Stimulated activated CD4-positive, alpha-beta T cell treated with anti-CD3 and anti-CD28 coated beads, Interleukin-12 subunit alpha, Interleukin-12 subunit beta, amount 100 ng/mL, for 48 hours (primary cell): Measurements from ENCODE around the gene KCNK1.

Source experiments
- DNase-seq, 3 donors: peaks; one replicate each; pipeline ENCODE4 v3.0.0-alpha.2; 2020; ENCODE audit warnings: low read depth in 2 of 3, low spot score in 1 of 3

The KCNK1 gene

DNA sequence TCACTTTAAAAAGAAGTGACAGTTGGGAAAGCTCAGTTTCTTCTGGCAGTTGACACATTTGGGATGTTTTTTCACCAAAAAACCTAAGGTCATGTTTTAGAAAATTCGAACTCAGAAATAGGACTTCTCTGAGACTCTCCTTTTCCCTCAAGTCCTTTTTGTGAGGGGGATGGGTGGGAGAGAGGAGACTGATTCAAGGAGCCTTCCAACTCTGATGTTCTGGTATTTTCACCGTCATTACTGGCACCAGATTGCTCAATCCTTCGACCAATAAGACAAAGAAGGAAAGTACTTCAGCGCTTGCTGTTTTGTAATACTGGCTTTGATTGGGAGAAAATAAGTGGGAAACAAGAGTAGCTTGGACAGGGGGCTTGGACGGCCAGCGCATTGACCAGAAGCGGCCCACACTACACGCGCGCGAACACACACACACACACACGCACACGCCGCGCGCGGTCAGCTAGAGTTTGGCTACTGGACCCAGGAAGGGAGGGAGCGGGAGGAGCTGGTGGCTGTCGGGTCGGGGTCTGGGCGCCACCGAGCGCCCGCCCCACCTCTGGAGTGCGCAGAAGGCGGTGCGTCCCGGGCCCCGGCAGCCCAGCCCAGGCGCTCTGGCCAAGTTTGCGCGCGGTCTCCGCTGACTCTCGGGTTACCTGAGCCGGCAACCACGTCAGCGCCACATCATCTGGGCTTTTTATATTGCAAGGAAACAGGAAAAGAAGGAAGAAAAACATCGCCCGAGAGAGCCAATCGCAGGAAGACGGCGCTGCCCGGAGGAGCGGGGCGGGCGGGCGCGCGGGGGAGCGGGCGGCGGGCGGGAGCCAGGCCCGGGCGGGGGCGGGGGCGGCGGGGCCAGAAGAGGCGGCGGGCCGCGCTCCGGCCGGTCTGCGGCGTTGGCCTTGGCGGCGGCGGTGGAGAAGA, at the start of gene KCNK1:
Gene KCNK1 (plus strand): TSS at position 855 of the 921 bp plus-strand sequence. CDS start 66 bp downstream, at position 921.
- DNase-seq, result no peak

DNA sequence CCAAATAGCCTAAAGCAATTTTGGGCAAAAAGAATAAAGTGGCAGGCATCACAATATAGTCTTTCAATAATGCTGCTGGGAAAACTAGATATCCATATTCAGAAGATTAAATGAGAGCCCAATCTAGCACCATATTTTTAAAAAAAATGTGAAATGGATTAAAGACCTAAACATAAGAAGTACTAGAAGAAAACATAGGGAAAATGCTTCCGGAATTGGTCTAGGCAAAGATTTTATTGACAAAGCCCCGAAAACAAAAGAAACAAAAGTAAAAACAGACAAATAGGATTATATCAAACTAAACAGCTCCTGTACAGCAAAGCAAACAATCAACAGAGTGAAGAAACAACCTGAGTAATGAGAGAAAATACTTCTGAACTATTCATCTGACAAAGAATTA, 48.6 kb upstream of the KCNK1 start:
- DNase-seq, result no peak

DNA sequence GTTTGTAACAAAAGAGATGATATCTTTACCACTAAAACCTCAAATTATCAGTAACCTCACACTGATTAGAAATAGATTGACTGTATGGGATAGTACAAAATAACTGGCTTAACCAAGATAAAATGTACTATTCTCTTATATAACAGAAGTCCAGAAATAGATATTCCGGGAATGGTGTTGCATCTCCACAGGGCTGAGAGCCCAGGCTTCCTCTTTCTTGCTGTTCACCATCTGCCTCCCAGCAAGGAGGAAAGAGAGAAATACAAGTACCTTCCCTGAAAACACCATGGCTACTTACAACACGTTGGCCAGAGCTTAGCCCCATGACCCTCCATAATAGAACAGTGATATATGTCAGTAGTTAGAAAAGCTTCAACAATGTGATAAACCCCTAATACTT, 47.0 kb upstream of the KCNK1 start:
- DNase-seq, result no peak

DNA sequence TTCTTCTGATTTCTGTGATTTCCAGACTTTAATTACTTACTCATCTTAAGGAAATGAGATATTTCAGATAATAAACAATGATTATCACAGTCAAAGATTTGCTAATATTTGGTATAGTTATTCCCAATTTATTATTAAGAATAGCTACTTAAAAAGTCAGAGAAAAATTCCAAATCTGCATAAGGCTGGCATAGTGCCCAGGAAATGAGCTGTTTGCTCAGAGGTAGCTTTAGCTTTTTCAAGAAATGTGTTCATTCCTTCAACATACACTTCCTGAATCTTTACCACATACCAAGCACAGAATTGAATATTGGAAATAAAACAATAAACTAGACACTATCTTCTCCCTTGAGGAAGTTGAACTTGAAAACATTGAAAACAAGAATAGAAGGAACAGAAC, 44.3 kb upstream of the KCNK1 start:
- no peak for DNase-seq

DNA sequence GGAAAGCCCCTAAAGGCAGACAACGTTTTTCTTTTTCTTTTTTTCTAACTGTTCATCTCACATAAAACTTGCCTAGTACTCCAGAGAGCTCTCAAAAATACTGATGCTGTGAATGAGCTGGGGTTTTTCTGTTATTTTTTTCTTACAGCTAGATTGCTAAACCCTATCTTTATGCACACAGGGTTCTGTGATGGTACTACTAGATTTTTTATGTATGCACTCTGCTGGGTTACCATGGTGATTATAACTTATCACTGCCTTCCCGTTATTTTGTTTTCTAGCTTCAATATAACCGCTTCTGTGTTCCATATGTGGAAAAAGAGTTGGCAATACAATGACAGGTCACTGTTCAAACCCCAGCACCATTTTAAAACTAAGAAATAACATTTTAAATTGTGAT, 43.7 kb upstream of the KCNK1 start:
- DNase-seq, result no peak

DNA sequence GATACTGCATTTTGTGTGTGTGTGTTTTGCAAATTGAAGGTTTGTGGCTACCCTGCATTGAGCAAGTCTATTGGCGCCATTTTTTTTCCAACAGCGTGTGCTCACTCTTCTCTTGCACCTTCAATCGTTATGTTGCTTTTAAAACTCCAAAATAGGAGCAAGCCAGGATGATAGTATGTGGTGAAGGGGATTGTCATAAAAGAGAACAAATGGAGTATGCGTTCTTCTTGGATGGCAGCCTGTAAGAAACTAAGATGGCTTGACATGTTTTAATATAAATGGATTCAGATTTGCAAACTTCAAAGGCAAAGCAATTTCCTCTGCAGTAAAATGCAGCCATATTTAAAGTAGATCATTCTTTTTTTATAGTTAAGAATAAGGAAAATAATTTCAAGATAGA, 43.2 kb upstream of the KCNK1 start:
- no peak for DNase-seq

DNA sequence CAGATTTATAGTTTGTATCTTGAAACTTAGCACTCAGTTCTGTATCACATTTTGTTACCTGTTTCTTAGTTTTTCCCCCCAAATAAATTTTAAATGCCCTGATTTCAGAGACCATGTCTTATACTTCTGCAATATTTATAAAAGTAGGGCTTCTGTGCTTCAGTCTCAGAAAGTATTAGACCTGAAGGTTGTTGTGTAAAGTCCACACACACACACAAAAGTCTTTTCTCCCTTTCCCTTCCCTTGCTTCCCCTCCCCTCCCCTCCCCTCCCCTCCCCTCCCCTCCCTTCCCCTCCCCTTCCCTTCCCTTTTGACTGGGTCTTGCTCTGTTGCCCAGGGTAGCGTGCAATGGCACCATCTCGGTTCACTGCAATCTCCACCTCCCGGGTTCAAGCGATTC, 41.0 kb upstream of the KCNK1 start:
- no peak for DNase-seq

DNA sequence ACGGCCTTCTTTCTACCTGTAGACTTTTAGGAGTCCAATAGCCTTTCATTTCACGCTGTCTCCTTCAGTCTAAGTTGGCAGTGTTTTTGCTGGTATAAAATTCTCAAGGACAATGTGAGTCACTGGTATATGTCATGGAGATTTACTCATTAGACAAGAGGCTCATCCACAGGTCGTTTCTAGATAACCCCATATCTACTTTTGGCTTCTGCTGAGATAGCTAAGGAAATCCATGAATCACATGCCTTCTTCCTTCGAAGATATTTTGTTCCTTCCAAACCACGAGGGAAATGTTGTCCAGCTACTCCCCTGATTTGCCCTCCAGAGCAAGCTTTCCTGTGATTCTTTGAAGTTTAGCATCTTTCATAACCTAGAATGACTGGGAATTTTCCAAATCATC, 38.5 kb upstream of the KCNK1 start:
- DNase-seq, result no peak

DNA sequence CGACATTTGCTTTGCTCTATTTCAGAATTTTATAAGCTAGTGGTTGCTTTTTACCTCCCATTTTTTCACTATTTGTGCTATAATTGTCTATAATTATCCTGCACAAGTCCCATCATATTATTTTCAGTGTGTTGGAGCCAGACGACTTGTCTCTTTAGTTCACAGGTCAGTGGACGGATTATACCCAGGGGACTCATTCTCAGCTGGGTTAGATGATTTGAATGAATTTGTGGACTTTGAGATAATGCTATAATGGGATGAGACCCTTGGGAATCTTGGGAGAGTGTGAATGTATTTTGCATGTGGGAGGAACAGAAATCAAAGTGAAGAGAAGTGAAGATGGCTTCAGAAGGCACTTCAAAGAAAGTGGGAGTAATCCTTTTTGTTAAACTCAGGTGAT, 31.5 kb upstream of the KCNK1 start:
- no peak for DNase-seq

DNA sequence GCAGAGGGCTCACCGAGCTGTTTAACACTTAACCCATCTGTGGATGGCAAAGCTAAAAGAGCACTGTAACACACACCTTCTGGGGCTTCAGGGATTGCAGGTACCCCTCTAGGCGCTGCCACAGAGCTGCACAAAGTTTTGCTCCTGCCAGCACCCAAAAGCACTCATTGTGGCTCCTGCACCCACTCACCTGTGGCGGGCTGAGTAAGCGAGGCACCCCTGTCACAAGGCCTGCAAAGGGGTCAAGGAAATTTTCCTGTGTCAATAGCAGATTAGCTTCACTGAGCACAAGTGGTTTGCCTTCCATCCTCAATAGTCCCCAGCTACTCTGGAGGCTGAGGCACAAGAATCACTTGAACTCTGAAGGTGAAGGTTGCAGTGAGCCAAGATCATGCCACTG, 29.5 kb upstream of the KCNK1 start:
- DNase-seq, result no peak

DNA sequence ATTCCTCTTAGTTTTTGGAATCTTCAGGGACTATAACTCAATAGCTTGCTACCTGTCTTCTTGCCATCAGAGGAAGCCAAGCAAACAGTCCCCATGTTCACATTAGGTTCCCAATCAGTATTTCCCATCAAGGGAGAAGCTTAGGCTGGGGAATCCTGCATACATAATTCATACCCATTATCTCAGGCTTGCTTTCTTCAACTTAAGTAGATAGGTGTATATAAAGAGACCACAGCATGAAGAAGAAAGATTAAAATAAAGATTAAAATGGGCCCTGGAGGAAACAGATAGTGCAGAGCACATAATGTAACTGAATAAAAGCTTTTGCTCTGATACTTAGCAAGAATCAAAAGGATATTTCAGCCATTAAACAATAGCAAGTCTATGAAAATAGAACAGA, 29.0 kb upstream of the KCNK1 start:
- DNase-seq, result no peak

DNA sequence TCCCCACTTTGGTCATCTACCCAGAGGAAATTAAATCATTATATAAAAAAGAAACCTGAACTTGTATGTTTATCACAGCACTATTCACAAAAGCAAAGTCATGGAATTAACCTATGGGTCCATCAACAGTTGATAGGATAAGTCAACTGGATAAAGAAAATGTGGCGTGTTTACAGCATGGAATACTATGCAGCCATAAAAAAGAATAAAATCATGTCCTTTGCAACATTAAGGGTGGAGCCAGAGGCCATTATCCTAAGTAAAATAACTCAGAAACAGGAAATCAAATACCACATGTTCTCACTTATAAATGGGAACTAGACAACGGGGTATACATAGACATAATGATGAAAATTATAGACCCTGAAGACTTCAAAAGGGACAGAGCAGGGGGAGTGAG, 27.6 kb upstream of the KCNK1 start:
- DNase-seq, result no peak

DNA sequence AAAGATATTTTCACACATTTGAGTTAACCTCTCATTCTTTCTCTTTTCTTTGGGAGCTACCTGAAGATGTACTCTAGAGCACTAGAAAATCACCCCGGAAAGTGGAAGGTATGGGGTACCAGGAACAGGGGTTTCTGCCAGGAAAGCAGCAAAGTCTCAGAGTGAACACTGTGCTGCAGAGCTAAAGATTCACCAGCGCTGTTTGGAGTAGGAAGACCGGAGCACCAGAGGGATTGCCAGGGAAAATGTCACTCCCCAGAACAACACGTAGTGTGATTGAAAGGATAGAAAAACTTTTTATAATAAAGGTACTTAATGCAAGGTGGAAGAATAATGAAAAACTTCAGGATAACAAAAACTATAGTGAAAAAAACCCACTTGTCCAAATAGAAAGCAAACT, 26.7 kb upstream of the KCNK1 start:
- no peak for DNase-seq

DNA sequence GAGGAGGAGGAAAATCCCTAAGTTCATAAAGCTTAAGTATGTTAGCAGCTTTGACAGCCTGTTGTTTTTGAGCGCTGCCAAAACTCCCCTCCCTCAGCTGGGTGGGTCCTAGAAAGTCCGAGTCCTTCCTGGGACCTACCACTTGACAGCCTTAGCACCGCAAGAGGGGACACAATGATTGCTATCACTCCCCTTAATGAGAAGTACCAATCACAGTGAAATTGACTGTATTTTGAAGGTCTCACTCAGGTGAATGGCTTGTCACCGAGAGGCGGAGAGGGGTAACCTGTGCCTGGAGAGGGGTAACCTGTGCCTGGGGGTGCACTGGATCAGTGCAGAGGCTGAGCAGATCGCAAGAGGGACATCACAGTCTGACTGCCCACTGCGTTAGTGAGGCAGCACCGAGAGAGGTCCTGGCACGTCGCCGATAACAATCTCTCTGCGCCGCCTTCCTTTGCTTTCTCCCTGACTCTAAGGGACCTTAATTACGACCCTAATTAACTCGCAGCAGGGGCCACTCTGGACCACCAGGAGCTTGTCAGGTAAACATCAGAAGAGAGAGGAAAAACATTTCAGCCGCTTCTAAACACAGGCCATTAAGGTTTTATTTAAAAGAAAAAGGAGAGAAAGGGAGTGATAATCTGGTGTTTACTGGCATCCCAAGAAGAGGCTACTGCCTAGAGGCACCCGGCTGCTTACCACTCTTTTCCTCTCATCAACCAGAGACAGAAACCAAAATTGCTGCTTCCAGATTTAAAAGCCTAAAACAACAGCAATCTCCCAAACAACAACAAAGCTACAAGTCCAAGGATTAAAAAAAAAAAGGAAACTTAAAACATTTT, 25.7 kb upstream of the KCNK1 start:
- no peak for DNase-seq

DNA sequence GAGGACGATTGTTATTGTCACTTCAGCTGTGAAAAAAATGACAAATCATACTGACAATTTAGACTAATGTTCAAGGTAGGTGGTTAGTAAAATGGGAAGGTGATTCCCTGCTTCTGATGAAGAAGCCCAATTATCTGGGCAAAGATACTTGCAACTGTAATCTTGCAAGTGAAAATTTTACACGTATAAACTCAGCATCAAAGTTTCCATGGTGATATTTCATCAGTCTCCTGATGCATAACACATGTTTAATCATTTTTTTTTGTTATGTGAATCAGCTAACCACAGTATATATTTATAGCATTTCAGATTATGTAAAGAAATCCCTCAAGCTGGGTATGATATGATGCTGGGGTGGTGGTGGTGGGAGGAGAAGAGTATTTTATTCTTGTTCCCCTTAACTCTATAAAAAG, 16.4 kb upstream of the KCNK1 start:
- DNase-seq, result no peak

DNA sequence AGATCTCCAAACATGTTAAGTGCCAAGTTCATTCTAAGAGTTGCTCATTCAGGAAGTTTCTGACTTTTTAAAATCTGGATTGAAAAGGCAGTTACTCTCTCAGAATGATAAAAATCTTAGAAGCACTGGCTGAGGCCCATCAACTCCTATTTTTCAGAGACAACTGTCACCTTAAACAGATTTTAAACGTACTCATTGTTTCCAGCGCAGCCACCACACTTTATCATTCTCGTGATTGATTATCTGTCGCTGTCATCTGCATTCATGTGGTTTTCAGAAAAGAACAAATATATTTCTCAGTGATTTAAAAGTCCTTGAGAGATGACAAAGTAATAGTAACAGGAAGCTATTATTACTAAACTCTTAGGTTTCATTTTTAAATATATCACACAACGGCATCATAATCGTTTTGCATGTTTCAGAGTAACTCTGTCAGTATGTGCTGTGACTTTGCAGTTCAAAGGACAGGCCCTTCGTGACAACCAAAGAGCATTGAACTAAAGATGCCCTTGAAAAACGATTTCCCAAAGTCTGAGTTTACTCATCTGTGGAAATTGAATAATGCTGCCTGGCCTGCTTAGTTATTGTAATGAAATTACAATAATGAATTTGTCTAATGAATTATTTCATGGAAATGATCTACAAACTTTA, 14.9 kb upstream of the KCNK1 start:
- DNase-seq, result peak in 2 of 3 donors; percentile 13 to 22

DNA sequence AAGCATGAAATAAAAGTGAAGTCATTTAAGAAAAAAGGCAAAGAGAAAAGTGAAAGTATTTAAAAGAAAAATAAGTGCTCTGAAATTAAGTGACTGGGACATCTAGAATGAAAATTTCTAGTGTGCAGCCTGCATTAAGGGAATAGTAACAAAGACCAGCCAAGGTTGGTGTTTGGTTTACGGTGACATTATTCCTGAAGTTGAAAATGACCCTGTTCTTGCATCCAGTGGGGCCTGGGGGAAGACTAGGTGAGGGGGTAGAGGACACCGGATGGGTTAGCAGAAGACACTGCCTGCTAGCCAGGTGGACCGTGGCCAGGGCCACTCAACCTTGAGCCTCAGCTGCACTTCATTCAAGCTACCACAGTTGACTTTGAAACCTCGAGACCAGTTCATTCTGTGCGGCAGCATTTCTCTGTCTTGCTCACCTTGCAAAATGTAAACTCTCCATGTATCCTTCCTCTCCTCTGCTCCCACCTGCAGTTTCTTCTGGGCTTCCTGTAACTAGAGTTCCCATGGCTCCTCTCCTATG, 14.3 kb upstream of the KCNK1 start:
- DNase-seq, result no peak

DNA sequence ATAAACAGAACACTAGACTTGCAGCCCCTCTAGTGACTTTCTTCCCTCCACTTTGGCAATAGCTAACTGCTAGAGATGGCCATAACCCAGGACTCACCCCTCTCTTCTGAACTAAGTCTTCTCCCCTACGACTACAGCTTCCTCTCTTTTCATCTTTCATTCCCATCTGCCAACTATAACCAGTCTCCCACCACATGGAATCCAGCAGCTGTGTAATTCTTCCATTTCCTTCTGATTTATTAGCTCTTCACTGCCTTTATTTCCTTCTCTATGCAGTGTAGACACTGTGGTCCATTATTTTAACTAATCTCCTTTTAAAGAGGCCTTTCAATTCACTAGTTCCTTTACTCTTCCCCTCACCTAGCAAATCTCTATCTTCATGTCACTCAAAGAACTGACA, 13.4 kb upstream of the KCNK1 start:
- DNase-seq, result no peak

DNA sequence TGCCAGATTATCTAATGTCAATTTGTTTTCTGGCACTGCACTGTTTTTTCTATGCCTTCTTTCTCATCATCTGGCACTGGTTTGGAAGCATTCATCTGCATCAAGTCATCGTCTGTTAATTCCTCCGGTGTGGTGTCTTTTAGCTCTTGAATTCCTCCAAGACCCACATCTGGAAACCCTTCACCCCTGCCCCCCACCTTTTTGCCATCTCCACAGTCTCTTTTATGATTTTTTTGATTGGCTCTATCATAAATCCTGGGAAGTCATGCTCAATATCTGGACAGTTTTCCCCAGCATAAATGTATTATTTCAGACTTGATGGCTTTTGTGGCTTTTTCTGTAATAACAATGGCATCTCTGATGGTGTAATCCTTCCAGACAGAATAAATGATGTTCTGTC, 10.4 kb upstream of the KCNK1 start:
- DNase-seq, result no peak

DNA sequence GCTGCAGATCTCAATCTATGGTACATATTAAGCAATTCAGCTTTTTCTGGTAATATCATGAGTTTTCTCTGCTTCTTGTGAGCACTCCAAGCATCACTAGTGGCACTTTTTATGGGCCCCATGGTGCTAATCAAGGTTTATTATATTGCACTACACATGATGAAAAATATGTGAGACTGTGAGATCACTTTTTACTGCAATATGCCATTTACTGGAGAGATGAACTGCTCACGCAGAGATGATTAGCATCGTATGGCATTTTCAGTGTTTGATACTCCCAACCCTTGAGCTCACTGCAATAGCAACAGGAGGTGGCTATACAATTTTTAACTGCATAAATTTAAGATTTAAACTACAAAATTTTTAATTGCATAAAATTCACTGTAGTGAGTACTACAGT, 8.7 kb upstream of the KCNK1 start:
- no peak for DNase-seq

DNA sequence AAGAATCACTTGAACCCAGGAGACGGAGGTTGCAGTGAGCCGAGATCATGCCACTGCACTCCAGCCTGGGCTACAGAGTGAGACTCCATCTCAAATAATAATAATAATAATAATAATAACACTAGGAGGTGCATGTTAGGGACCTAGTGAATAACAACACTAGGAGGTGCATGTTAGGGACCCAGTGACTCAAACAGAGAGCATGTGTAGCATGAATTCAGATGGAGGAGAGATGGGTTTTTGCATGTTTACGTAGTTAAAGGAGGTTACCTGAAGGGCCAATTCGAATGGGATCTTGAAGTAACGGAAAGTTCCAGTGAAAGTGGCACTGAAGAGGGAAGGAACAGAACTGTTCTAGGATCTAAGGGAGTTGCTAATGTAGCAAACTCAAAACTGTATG, 7.1 kb upstream of the KCNK1 start:
- DNase-seq, result no peak
